DOHH2 (cell line): Measurements from ENCODE around the gene OIT3.
"Not testable (repeated sequence)": the region's sequence is repeated elsewhere in the genome, so short reads cannot be mapped to it uniquely, and the experiment has no call there.

Experiments used
- H3F3A ChIP-seq: fragments of 200-600 bp; sonication (generic), shearing (Covaris generic); 2 replicates; pipeline ENCODE4 v1.6.0; 2016; ENCODE audit warnings: antibody characterized with exemption, mild to moderate bottlenecking; ENCODE audit not compliant: control insufficient read depth, insufficient read depth
- H3K27ac ChIP-seq: fragments of 200-600 bp; sonication (generic); 2 replicates; pipeline ENCODE4 v1.5.1; 2014; ENCODE audit warnings: low read depth, mild to moderate bottlenecking, low read length, moderate library complexity
- H3K27me3 ChIP-seq: fragments of 200-600 bp; sonication (generic); 2 replicates; pipeline ENCODE4 v1.6.1; 2014; ENCODE audit warnings: mild to moderate bottlenecking, low read length, mixed read lengths; ENCODE audit not compliant: control insufficient read depth
- H3K36me3 ChIP-seq: fragments of 200-600 bp; sonication (generic); 2 replicates; pipeline ENCODE4 v1.6.1; 2014; ENCODE audit warnings: mild to moderate bottlenecking, low read length, moderate library complexity, mixed read lengths; ENCODE audit not compliant: control insufficient read depth
- H3K4me1 ChIP-seq: fragments of 200-600 bp; sonication (generic); 2 replicates; pipeline ENCODE4 v1.6.1; 2014; ENCODE audit warnings: mild to moderate bottlenecking, low read length, mixed read lengths; ENCODE audit not compliant: control insufficient read depth
- H3K4me2 ChIP-seq: fragments of 200-600 bp; sonication (generic); 2 replicates; pipeline ENCODE4 v1.6.0; 2014; ENCODE audit warnings: mild to moderate bottlenecking, low read length, moderate library complexity
- H3K4me3 ChIP-seq: fragments of 200-600 bp; sonication (generic); 2 replicates; pipeline ENCODE4 v1.5.1; 2014; ENCODE audit warnings: mild to moderate bottlenecking, low read length, mixed read lengths
- H3K79me2 ChIP-seq: fragments of 200-600 bp; sonication (generic); 2 replicates; pipeline ENCODE4 v1.6.1; 2014; ENCODE audit warnings: mild to moderate bottlenecking, low read length, mixed read lengths; ENCODE audit not compliant: control insufficient read depth
- H3K9me2 ChIP-seq: fragments of 200-600 bp; sonication (generic); replicated peaks from 2 replicates; pipeline ENCODE4 v1.6.1; 2014; ENCODE audit warnings: mild to moderate bottlenecking, low read length, mixed read lengths; ENCODE audit not compliant: control insufficient read depth
- H3K9me3 ChIP-seq: fragments of 200-600 bp; sonication (generic); 2 replicates; pipeline ENCODE4 v1.6.1; 2014; ENCODE audit warnings: antibody characterized with exemption, low read length, mixed read lengths; ENCODE audit not compliant: control insufficient read depth, insufficient read depth
- H4K20me1 ChIP-seq: fragments of 200-600 bp; sonication (generic); 2 replicates; pipeline ENCODE4 v1.6.0; 2014; ENCODE audit warnings: low read depth, mild to moderate bottlenecking, antibody characterized with exemption, low read length, moderate library complexity; ENCODE audit not compliant: control insufficient read depth, insufficient read depth
- CTCF ChIP-seq: fragments of 200-600 bp; sonication (generic); IDR thresholded peaks from one replicate; pipeline ENCODE4 v1.5.1; 2014; ENCODE audit warnings: antibody characterized with exemption, mild to moderate bottlenecking, low read depth, low read length; ENCODE audit not compliant: poor library complexity, severe bottlenecking
- EZH2phosphoT487 ChIP-seq: fragments of 200-600 bp; sonication (generic); IDR thresholded peaks from 2 replicates; pipeline ENCODE4 v1.6.1; 2017; ENCODE audit warnings: borderline replicate concordance, mild to moderate bottlenecking, antibody characterized with exemption, low read length, moderate library complexity, mixed read lengths

The OIT3 gene

GRCh38 chr10:72918352-72918751 lies 24.8 kb downstream of the OIT3 start:
- no peak for TF ChIP-seq EZH2phosphoT487
- no peak for TF ChIP-seq CTCF
- Histone ChIP-seq H3K4me3 (no peak overlapping the region), H3K9me3 (no peaks in the 10 kb centered on the region), H3K4me2 (no peak overlapping the region), H3K4me1 (no peaks in the 10 kb centered on the region), H3K27ac (no peak overlapping the region), H3K9me2 (no peaks in the 10 kb centered on the region), H3K79me2 (no peaks in the 10 kb centered on the region), H3K36me3 (no peaks in the 10 kb centered on the region), H4K20me1 (no peaks in the 10 kb centered on the region), H3K27me3 (peaks cover 20% of the 10 kb centered on the region), H3F3A (no peaks in the 10 kb centered on the region)

DNA sequence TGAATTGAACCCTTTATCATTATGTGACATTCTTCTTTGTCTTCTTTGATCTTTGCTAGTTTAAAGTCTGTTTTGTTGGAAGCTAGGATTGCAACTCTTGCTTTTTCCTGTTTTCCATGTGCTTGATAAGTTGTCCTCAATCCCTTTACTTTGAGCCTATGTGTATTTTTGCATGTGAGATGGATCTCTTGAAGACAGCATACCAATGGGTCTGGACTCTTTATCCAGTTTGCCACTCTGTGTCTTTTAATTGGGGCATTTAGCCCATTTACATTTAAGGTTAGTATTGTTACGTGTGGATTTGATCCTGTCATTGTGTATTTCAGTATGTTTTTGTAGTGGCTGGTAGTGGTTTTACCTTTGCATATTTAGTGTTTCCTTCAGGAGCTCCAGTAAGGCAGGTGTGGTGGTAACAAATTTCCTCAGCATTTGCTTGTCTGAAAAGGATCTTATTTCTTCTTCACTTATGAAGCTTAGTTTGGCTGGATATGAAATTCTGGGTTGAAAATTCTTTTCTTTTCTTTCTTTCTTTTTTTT lies 27.7 kb downstream of the OIT3 start:
- H3K4me1 ChIP-seq, H3F3A ChIP-seq, H3K9me3 ChIP-seq, H3K27ac ChIP-seq, H3K36me3 ChIP-seq, H4K20me1 ChIP-seq, H3K4me3 ChIP-seq, H3K4me2 ChIP-seq, H3K79me2 ChIP-seq, H3K9me2 ChIP-seq: not testable (repeated sequence)
- peaks cover 14% of the 10 kb centered on the region for H3K27me3 ChIP-seq

GRCh38 chr10:72924351-72924750 lies 30.8 kb downstream of the OIT3 start:
- H3K36me3 ChIP-seq = no peaks in the 10 kb centered on the region
- TF ChIP-seq EZH2phosphoT487 (no peak), CTCF (no peak)
- H3K9me3 ChIP-seq = no peaks in the 10 kb centered on the region
- H3K27me3 ChIP-seq = peaks cover 14% of the 10 kb centered on the region
- no peak overlapping the region for H3K4me3 ChIP-seq
- H3K27ac ChIP-seq = no peak overlapping the region
- H3F3A ChIP-seq = no peaks in the 10 kb centered on the region
- no peak overlapping the region for H3K4me2 ChIP-seq
- H3K9me2 ChIP-seq = no peaks in the 10 kb centered on the region
- no peaks in the 10 kb centered on the region for H3K79me2 ChIP-seq
- H4K20me1 ChIP-seq = no peaks in the 10 kb centered on the region
- H3K4me1 ChIP-seq = no peaks in the 10 kb centered on the region

DNA sequence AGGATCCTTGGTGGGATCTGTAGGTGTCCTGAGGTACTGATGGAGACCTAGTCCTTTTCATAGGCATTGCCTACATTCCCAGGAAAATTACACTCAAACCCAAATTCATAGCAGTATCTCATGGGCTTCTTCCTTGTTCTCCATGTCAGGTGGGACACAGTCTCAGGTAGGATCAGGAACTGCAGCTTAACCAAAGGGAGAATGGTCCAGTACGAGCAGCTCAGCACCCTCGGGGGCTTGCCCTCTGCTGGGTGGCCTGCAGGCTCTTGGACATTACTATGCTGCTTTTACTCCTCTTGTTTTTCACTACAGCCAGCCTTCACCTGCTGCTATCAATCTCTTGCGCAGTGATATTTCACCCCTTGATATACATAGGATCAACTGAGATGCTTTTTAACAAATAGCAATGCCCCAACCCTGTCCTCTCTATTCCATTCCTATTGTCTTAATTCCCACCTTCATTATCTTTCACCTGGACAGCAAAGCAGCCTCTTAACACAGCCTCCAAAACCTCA lies 32.5 kb downstream of the OIT3 start:
- no peaks in the 10 kb centered on the region for H3F3A ChIP-seq
- H3K36me3 ChIP-seq = no peaks in the 10 kb centered on the region
- TF ChIP-seq CTCF (no peak), EZH2phosphoT487 (no peak)
- no peak overlapping the region for H3K27ac ChIP-seq
- H3K4me2 ChIP-seq = no peak overlapping the region
- H3K4me1 ChIP-seq = no peaks in the 10 kb centered on the region
- no peaks in the 10 kb centered on the region for H4K20me1 ChIP-seq
- no peaks in the 10 kb centered on the region for H3K79me2 ChIP-seq
- no peaks in the 10 kb centered on the region for H3K9me2 ChIP-seq
- H3K27me3 ChIP-seq = peaks cover 5% of the 10 kb centered on the region; the same call in 1 of the 2 replicates
- H3K9me3 ChIP-seq = no peaks in the 10 kb centered on the region
- H3K4me3 ChIP-seq = no peak overlapping the region
